Stimulated activated CD4-positive, alpha-beta T cell treated with anti-CD3 and anti-CD28 coated beads, Interleukin-2, amount 100 ng/mL, for 24 hours (primary cell): ENCODE results near the gene SAMMSON.

ENCODE experiments used
- DNase-seq, 2 donors: peaks; one replicate each; pipeline ENCODE4 v3.0.0-alpha.2; 2020

The SAMMSON gene

GRCh38 chr3:70020906-70021660 lies 21.6 kb downstream of the SAMMSON start:
- no peak for DNase-seq

- DNase-seq = no peak
Measured at GRCh38 chr3:70028361-70028760, 28.8 kb downstream of the SAMMSON start.

DNA sequence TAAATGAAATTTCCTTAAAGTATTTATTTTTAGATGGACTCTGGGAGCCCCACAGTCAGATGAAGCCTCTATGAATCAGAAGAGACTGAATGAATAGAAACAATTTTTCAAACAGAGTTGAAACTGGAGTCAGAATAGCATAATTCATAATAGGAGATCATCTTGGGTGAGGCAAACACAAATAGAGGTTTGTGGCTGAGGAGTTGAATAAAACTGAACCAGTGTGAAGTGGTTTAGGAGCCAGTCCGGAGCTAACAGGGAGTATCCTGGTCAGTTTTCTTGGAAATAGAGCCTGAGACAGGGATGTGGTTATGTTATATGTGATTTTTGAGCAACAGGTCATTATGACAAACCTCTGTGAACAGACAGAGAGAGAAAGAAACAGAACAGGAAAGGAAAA lies 39.2 kb downstream of the SAMMSON start:
- no peak for DNase-seq

DNA sequence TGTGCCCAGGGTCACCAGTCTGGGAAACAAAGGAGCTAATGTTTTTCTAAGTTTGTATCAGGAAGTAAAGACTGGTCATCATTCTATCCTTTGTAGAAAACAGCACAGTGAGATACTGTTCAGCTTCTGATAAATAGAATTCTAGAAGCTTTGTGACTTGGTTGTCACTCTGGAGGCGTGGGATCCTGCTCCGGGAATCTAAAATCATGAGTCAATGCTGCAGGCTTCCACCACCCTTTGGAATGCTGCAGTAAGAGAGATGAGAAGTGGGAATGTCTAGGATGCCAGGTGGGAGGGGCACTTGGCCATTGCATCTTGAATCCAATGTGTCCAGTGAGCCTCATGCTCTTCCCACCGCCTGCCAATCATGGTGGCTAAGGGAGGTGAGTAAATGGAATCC lies 40.9 kb downstream of the SAMMSON start:
- no peak for DNase-seq

GRCh38 chr3:70042641-70043040 lies 43.1 kb downstream of the SAMMSON start:
- DNase-seq = no peak

- no peak for DNase-seq
Measured at GRCh38 chr3:70049761-70050160, 50.2 kb downstream of the SAMMSON start.

DNA sequence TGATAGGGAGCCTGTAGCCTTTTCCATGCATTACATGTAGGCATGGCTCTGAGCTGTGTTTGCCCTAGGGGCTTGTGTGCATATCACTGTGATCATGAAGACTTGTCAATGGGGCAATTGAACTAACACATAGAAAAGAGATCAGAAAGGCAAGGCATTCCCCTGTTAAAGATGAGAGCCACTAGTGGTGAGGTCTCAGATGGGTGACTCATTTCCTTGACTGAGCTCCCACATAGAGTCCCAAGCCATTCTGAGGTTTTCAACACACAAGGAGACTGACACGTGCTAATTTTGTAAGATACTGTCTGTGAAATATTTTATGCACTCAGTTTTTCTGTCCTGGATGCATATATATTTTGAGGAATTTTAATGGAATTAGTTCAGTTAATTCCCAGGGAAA lies 53.8 kb downstream of the SAMMSON start:
- DNase-seq = no peak

- DNase-seq = no peak
Measured at GRCh38 chr3:70056081-70056480, 56.5 kb downstream of the SAMMSON start.

- no peak for DNase-seq
Measured at GRCh38 chr3:70057426-70057825, 57.9 kb downstream of the SAMMSON start.

DNA sequence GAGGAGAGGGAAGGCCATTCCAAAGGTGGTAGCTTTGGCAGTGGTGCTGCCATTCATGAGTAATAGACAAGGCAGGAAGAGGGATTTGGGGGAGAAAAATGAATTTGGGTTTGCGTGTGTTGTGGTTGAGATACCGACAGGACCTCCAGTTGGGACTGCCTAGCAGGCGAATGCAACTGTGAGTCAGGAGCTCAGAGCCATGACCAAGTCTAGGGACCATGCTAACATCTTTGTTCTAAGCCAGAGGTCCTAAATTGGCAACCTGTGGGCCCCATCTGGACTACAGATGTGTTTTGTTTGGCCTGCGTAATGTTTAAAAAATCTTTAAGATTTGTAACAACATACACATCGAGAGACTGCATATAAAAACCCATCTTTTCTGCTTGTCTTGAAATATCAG lies 61.6 kb downstream of the SAMMSON start:
- no peak for DNase-seq

DNA sequence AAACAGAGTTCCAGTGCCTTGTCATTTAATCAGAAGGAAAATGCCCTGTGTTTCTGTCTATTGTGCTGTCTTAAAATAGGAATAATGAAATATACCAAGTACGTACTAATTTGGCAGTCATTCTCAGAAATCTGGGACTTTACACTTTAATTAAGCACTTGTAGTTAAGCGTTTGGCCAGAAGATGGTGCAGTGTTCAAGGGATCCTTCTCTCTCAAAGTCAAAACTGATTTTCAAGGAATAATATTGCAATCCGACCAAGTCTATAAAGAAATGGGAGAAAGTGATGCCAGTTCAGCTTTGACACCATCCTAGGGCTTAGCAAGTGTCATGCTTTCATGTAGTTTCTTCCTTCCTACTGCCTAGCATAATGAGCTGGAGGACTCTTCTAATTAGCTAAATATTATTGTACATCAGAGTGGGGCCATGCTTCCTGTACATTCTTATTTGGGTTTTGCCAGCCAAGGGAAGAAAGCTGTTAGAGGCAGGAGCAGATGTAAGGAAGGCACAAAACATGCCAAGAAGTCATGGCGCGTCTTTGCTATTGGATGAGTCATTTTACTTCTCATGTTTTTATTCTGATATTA lies 64.8 kb downstream of the SAMMSON start:
- peak in 1 of 2 donors; percentile 2 for DNase-seq

- DNase-seq = no peak
Measured at GRCh38 chr3:70065696-70066253, 66.2 kb downstream of the SAMMSON start.

- DNase-seq = no peak
Measured at GRCh38 chr3:70067860-70068521, 68.5 kb downstream of the SAMMSON start.

GRCh38 chr3:70069557-70069956 lies 70.0 kb downstream of the SAMMSON start:
- DNase-seq = no peak

DNA sequence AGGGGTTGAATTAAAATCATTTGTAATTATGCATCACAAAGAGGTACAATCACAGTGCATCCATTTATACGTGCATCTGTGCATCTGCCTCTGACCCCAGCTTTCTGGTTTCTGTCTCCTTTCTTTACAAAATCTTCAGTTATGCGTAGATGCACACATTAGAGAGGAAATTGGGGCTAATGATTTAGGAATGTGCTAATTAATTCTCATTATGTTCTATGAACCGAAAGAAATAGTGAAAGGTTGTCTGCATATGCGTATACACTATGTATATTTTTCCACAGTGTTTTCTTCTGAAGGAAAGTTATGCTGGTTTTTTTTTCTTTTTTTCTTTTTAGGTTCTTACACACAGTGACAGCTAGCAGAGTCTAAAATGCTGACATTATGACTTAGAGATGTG lies 71.6 kb downstream of the SAMMSON start:
- no peak for DNase-seq

DNA sequence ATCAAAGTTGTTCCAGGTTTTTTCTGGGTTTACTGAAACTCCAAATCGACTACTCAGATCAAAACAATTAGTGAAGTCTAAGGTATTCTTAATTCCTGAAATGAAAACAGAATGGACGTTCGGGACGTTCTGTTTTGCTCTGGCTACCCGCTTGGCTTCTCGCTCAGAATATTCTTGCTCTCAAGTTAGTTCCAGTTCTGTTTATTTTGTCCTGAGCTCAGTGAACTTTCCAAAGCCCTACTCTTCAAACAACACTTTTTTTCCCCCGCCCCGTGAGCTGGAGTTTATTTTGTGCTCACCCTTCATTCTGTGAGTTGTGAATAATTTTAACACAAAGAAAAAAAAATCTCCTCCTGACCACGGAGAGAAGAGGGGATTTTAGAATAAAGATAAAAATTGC lies 72.6 kb downstream of the SAMMSON start:
- no peak for DNase-seq

DNA sequence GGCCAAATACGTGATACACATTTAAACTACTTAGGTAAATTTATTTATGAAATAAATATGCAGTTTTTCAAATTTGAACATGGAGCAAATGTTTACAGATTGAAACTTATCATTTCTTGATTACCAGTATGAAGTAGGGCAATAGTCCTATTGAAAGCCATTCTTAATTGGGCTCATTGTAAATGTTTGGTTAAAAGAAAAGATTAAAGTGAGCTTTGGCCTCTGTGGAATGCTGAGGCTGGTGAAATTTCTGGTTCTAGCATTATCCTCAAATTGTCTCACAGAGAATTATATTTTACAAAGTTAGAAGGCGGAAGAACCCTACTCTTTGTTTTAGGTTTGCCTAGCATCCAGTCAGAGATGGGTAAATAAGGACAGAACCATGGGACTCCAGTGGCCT lies 73.2 kb downstream of the SAMMSON start:
- DNase-seq = no peak

DNA sequence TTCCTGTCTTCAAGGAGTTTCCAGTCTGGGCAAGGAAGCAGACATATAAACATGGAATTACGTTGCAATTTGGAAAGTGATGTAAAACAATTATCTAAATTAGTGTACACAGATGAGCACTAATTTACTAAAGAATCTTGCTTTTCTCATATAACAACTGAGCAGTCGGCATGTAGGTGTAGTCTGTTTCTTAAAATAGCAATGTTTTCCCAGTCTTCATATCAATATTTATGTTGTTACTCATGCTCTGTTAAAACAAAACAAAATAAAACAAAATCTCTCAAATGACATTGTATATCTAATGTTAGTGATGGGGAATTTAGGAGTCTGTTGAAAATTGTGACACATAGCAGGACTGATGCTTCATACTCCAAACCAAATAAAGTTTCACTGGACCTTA lies 75.6 kb downstream of the SAMMSON start:
- no peak for DNase-seq

DNA sequence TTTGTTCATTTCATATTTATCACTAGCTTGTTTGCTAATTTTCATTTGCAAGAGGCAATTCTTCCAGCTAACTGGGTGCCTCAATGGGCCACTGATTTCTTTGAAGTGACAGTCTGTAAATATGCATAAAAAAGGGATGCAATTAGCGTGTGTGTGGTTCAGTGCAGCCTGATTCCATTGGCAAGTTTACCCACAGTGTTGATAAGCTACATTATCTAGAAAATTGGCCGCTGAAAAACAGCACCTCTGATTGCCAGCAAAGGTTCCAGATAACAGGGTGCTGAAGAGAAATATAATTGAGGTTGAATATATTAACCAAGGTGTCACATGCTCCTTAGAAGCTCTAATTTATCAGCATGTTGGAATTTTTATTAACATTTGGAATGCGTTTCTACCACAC lies 76.9 kb downstream of the SAMMSON start:
- no peak for DNase-seq

DNA sequence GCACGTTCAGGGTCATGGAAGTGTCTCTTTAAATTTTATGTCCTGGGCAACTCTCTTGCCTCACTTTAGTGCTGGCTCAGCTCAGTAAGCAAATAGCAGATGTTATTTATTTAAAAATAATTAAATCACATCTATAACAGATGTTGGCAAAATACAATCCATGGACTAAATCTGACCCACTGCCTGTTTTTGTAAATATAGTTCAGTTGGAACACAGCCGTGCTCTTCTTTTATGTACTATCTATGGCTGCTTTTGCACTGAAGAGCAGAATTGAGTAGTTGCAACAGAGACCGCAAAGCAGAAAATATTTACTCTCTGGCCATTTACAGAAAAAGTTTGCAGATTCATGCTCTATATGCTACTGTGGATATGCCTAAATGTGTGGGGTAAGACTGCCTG lies 79.2 kb downstream of the SAMMSON start:
- no peak for DNase-seq

GRCh38 chr3:70085613-70086012 lies 86.1 kb downstream of the SAMMSON start:
- no peak for DNase-seq

DNA sequence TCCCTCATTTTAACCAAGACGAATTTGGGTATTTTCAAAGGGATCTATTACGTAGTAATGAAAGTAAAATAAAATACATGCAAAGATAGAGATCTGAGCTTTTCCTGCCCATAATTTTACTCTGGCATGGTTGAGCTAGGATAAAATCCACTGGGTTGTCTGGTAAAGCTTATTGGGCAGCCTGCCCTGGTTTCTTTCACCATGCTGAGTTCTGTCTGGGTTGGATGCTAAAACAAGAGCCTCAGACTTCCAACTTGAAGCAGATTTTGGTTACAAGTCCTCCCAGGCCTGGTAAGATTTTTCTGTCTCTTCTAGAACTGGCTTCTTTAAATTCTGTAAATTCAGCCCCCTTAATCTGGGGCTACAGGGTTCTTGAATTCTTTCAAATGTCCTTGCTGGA lies 86.8 kb downstream of the SAMMSON start:
- DNase-seq = no peak

DNA sequence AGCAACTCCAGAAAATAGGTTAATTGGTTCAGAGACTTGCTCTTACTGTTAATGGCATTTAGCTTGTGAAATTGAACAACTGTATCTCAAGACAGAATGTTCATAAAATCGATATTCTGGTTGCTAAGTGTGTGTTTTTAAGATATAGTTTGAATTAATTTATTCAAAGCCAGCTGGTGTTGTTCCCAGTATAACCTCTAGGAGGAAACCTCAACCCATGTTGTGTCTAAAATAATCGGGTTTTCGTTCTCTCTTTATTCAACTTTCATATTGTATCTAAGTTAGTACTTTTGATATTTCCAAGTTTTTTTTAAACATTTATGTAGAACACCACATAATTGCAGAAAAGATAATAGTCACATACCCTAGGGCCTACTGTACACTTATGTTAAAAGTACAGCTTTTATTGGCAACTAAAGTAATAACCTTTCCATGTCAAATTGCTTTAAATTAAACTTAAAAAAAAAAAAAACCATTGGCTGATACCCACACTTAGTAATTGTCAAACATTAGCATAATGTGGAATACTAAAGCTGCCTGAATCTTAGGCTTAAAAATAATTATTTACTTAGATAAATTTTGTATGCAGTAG lies 90.9 kb downstream of the SAMMSON start:
- DNase-seq = no peak

DNA sequence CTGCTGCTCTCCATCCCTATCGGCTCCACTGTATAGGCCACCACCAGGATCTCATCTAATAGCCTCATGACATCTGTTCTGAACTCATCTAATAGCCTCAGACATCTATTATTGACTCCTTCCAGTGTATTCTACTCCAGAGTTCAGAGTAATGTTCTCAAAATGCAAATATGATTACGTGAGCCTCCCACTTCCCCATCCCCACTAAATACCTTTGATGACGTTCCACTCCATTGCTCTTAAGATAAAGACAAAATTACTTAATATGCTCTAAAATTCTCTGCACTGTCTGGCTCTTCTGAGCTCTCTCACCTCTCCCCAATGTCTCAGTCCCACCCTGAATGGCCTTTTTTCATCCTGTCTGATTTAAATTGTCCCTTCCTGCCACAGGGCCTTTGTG lies 94.7 kb downstream of the SAMMSON start:
- no peak for DNase-seq
